ENCODE measurements around the gene CCL1. TPM values are rescaled to one million over a fixed set of nuclear protein-coding genes. Genes with fewer than 3 reads are reported as not detected.
"Not testable (repeated sequence)": the region's sequence is repeated elsewhere in the genome, so short reads cannot be mapped to it uniquely, and the experiment has no call there.

The CCL1 gene
- total RNA-seq, 6 experiments from 2014 or later: not detected

- ATAC-seq: no peak
- no peaks in the 10 kb centered on the region for H3K4me1 ChIP-seq
- intact Hi-C loops (cut with DNase I): no loop called here
- DNase-seq: no peak
- H3K36me3 ChIP-seq: no peaks in the 10 kb centered on the region
- no peak overlapping the region for H3K4me3 ChIP-seq
- no peak overlapping the region for H3K27ac ChIP-seq
- WGBS (ENCODE audit: insufficient coverage, low coverage, low lambda C conversion rate, missing lambda C conversion rate): 25% methylated on average over 4 of the region's 4 CpGs
- no peaks in the 10 kb centered on the region for H3K9me3 ChIP-seq
- no peaks in the 10 kb centered on the region for H3K27me3 ChIP-seq
- TF ChIP-seq CTCF (IDR thresholded peaks at IDR 0.05) (no peak), POLR2A (IDR thresholded peaks at IDR 0.05) (no peak)
Observed at GRCh38 chr17:34347063-34347462, 16.0 kb downstream of the CCL1 start.

GRCh38 chr17:34341916-34342315 is 21.1 kb downstream of the CCL1 start:
- Histone ChIP-seq H3K36me3 (no peaks in the 10 kb centered on the region), H3K27ac (no peak overlapping the region), H3K4me1 (no peaks in the 10 kb centered on the region), H3K4me3 (no peak overlapping the region), H3K27me3 (no peaks in the 10 kb centered on the region), H3K9me3 (no peaks in the 10 kb centered on the region)
- DNase-seq (no peak), ATAC-seq (no peak)
- intact Hi-C loops (cut with DNase I): no loop called here
- no peak for TF ChIP-seq POLR2A (IDR thresholded peaks at IDR 0.05)
- no peak for TF ChIP-seq CTCF (IDR thresholded peaks at IDR 0.05)
- 65% methylated on average over 2 of the region's 2 CpGs for WGBS (ENCODE audit: insufficient coverage, low coverage, low lambda C conversion rate, missing lambda C conversion rate)

GRCh38 chr17:34339138-34339770 is 23.8 kb downstream of the CCL1 start:
- no peak for DNase-seq
- H3K27ac ChIP-seq: no peak overlapping the region
- no peak for ATAC-seq
- no peaks in the 10 kb centered on the region for H3K4me1 ChIP-seq
- H3K27me3 ChIP-seq: no peaks in the 10 kb centered on the region
- no peak overlapping the region for H3K4me3 ChIP-seq
- WGBS (ENCODE audit: insufficient coverage, low coverage, low lambda C conversion rate, missing lambda C conversion rate): 65% methylated on average over 3 of the region's 3 CpGs
- TF ChIP-seq POLR2A (IDR thresholded peaks at IDR 0.05) (no peak), CTCF (IDR thresholded peaks at IDR 0.05) (no peak)
- no peaks in the 10 kb centered on the region for H3K9me3 ChIP-seq
- intact Hi-C loops (cut with DNase I): no loop called here
- no peaks in the 10 kb centered on the region for H3K36me3 ChIP-seq

- no peak for ATAC-seq
- Histone ChIP-seq H3K9me3 (no peaks in the 10 kb centered on the region), H3K36me3 (no peaks in the 10 kb centered on the region), H3K27ac (no peak overlapping the region), H3K27me3 (no peaks in the 10 kb centered on the region), H3K4me1 (no peaks in the 10 kb centered on the region), H3K4me3 (no peak overlapping the region)
- no peak for DNase-seq
- intact Hi-C loops (cut with DNase I): no loop called here
- WGBS (ENCODE audit: insufficient coverage, low coverage, low lambda C conversion rate, missing lambda C conversion rate): 80% methylated on average over 1 of the region's 1 CpG
- TF ChIP-seq CTCF (IDR thresholded peaks at IDR 0.05) (no peak), POLR2A (IDR thresholded peaks at IDR 0.05) (no peak)
Observed at GRCh38 chr17:34337701-34338100, 25.3 kb downstream of the CCL1 start.

- intact Hi-C loops (cut with DNase I); DNase-seq; H3K27ac ChIP-seq; ATAC-seq; H3K4me1 ChIP-seq; H3K36me3 ChIP-seq; H3K4me3 ChIP-seq; H3K27me3 ChIP-seq; H3K9me3 ChIP-seq: not testable (repeated sequence)
- 44% methylated on average over 4 of the region's 4 CpGs for whole genome bisulfite sequencing (ENCODE audit: insufficient coverage, low coverage, low lambda C conversion rate, missing lambda C conversion rate)
Observed at GRCh38 chr17:34327580-34327979, 35.5 kb downstream of the CCL1 start.
